K562 (cell line): ENCODE results near the gene PSORS1C2. TPM values are rescaled to one million over a fixed set of nuclear protein-coding genes. Genes with fewer than 3 reads are reported as not detected.

Experiments
- CBX1 ChIP-seq: sonication (generic); IDR thresholded peaks from 2 replicates; pipeline ENCODE4 v1.6.1; 2016; ENCODE audit warnings: antibody characterized with exemption, low read depth, mild to moderate bottlenecking
- DPF2 ChIP-seq: fragments of 450-650 bp; IDR thresholded peaks from 2 replicates; pipeline ENCODE4 v1.6.1; 2016
- E2F4 ChIP-seq: sonication (generic); formaldehyde crosslinking; IDR thresholded peaks from 2 replicates; pipeline ENCODE4 v1.8.0; 2022; ENCODE audit warnings: mild to moderate bottlenecking, low read depth, missing genetic modification reagents
- ETS2 ChIP-seq: IDR thresholded peaks from 2 replicates; pipeline ENCODE4 v1.6.1; 2016; ENCODE audit warnings: borderline replicate concordance, missing genetic modification characterization, mild to moderate bottlenecking, moderate library complexity, missing compliant biosample characterization; ENCODE audit not compliant: poor library complexity, severe bottlenecking
- EWSR1 ChIP-seq: fragments of 450-650 bp; IDR thresholded peaks from 2 replicates; pipeline ENCODE4 v1.6.1; 2018; ENCODE audit warnings: borderline replicate concordance, mild to moderate bottlenecking, low read depth, moderate library complexity; ENCODE audit not compliant: partially characterized antibody
- HBP1 ChIP-seq: fragments of 450-650 bp; formaldehyde crosslinking; IDR thresholded peaks from 2 replicates; pipeline ENCODE4 v1.4.0; 2022; ENCODE audit warnings: missing genetic modification characterization
- LCOR ChIP-seq: sonication (generic); formaldehyde crosslinking; IDR thresholded peaks from 2 replicates; pipeline ENCODE4 v1.8.0; 2022; ENCODE audit warnings: mild to moderate bottlenecking, missing genetic modification reagents
- MAFG ChIP-seq: fragments of 450-650 bp; conservative IDR thresholded peaks from 2 replicates; pipeline ENCODE4 v1.6.1; 2016; ENCODE audit warnings: missing genetic modification characterization, missing compliant biosample characterization
- MEF2A ChIP-seq: IDR thresholded peaks from 2 replicates; pipeline ENCODE4 v1.6.1; 2011; ENCODE audit warnings: low read depth, mild to moderate bottlenecking, low read length, moderate library complexity; ENCODE audit not compliant: control insufficient read depth
- NELFE ChIP-seq: IDR thresholded peaks from 2 replicates; pipeline ENCODE4 v1.6.1; 2011; ENCODE audit warnings: mild to moderate bottlenecking; ENCODE audit not compliant: insufficient read depth, insufficient read length
- NR2C2 ChIP-seq, 2 experiments: fragments of 200-800 bp in 1 of 2; sonication (Bioruptor generic) in 1 of 2; sonication (generic) in 1 of 2; formaldehyde crosslinking in 1 of 2; IDR thresholded peaks; 2 replicates each; pipeline versions ENCODE4 v1.6.1 to v1.8.0; 2016 to 2022; ENCODE audit warnings: mild to moderate bottlenecking in 1 of 2, missing compliant biosample characterization in 1 of 2, missing genetic modification characterization in 1 of 2, missing genetic modification reagents in 1 of 2
- SIN3B ChIP-seq: fragments of 450-650 bp; IDR thresholded peaks from 2 replicates; pipeline ENCODE4 v1.6.1; 2017; ENCODE audit warnings: low read depth, mild to moderate bottlenecking, moderate library complexity
- SMAD1 ChIP-seq: fragments of 150-350 bp; IDR thresholded peaks from 2 replicates; pipeline ENCODE4 v1.6.1; 2014; ENCODE audit warnings: low read length, low read depth; ENCODE audit not compliant: partially characterized antibody
- ZC3H8 ChIP-seq: fragments of 450-650 bp; IDR thresholded peaks from 2 replicates; pipeline ENCODE4 v1.6.1; 2017
- ZFP30 ChIP-seq: fragments of 250-450 bp; sonication (Bioruptor Pico); IDR thresholded peaks from 2 replicates; pipeline ENCODE4 v1.8.0; 2022; ENCODE audit warnings: moderate library complexity, mild to moderate bottlenecking, inconsistent platforms, borderline replicate concordance
- ZNF444 ChIP-seq: fragments of 250-450 bp; sonication (Bioruptor Pico); IDR thresholded peaks from 2 replicates; pipeline ENCODE4 v1.4.0; 2020; ENCODE audit warnings: mild to moderate bottlenecking, moderate library complexity
- ZNF655 ChIP-seq: fragments of 250-450 bp; sonication (Bioruptor Pico); IDR thresholded peaks from 2 replicates; pipeline ENCODE4 v1.5.0; 2021
- ZNF778 ChIP-seq: fragments of 450-650 bp; formaldehyde crosslinking; IDR thresholded peaks from 2 replicates; pipeline ENCODE4 v1.4.0; 2020; ENCODE audit warnings: mild to moderate bottlenecking, moderate library complexity
- polyA plus RNA-seq, 8 experiments: library from polyadenylated mRNA; depleted of rRNA in 4 of 8; stranded (reverse) in 5 of 8; unstranded in 3 of 8; fragments of >200 nt; fragmentation: Nextera tagmentation in 2 of 8; fragmentation: Illumina TruSeq in 1 of 8; extraction: Ambion mirVana in 2 of 8; extraction: Trizol in 1 of 8; gene quantifications; 2 replicates each; pipeline versions ENCODE4 v1.2.1 to v1.2.3, GENCODE V29; 2011 to 2014; ENCODE audit warnings: inconsistent platforms in 1 of 8, missing spikeins in 1 of 8
- total RNA-seq, 7 experiments: library from RNA; depleted of rRNA in 6 of 7; stranded (reverse); fragments of >200 nt in 6 of 7; fragmentation: Illumina TruSeq in 2 of 7; extraction: Trizol in 2 of 7; gene quantifications; 2 replicates each; pipeline versions ENCODE4 v1.2.1 to v1.2.3, GENCODE V29; 2011 to 2021; ENCODE audit warnings: low replicate concordance in 1 of 7
- TF ChIP-seq, protein P1 (sequence below): fragments of 450-650 bp; formaldehyde crosslinking; IDR thresholded peaks from 2 replicates; pipeline ENCODE4 v1.4.0; 2022; ENCODE audit warnings: mild to moderate bottlenecking, moderate library complexity

The PSORS1C2 gene
- total and polyA plus RNA-seq, 9 of the 15 experiments (the other 6 are each of a cell fraction or from before 2014, with no cell fraction given), result not detected

GRCh38 chr6:31158140-31158862 is 19.4 kb upstream of the PSORS1C2 start, which contains the start of gene TCF19 (continued):
- TF ChIP-seq HBP1 (CRISPR knock-in tag), result no peak; the same call in 1 of the 2 replicates
- TF ChIP-seq E2F4 (CRISPR knock-in tag), result peak; percentile 94
- no peak for TF ChIP-seq ETS2 (tag)
- no peak for TF ChIP-seq MEF2A
- TF ChIP-seq NR2C2 (CRISPR knock-in tag; IDR thresholded peaks at IDR 0.05), result no peak
- TF ChIP-seq NR2C2 (tag; IDR thresholded peaks at IDR 0.05), result no peak
- TF ChIP-seq SMAD1, result no peak
- peak; percentile 98 for TF ChIP-seq LCOR
- no peak for TF ChIP-seq ZNF444
- TF ChIP-seq, protein P1, sequence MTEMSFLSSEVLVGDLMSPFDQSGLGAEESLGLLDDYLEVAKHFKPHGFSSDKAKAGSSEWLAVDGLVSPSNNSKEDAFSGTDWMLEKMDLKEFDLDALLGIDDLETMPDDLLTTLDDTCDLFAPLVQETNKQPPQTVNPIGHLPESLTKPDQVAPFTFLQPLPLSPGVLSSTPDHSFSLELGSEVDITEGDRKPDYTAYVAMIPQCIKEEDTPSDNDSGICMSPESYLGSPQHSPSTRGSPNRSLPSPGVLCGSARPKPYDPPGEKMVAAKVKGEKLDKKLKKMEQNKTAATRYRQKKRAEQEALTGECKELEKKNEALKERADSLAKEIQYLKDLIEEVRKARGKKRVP, result no peak
- TF ChIP-seq MAFG (tag), result no peak
- no peak for TF ChIP-seq EWSR1
- TF ChIP-seq ZNF655 (CRISPR knock-in tag), result no peak
- TF ChIP-seq ZFP30 (CRISPR knock-in tag), result no peak
- no peak for TF ChIP-seq ZC3H8
- no peak for TF ChIP-seq DPF2
- no peak for TF ChIP-seq NELFE
- 0 out of 2 replicates have a peak, but pooled peaks have one; percentile 26 for TF ChIP-seq CBX1
- no peak for TF ChIP-seq ZNF778 (CRISPR knock-in tag)
- no peak; the same call in 1 of the 2 replicates for TF ChIP-seq SIN3B
